NCI-H1694 treated with DMSO at 0.1 percent for 48 hours (cell line): ENCODE measurements around the gene ZSWIM5.
"Not testable (repeated sequence)": the region's sequence is repeated elsewhere in the genome, so short reads cannot be mapped to it uniquely, and the experiment has no call there.

Source experiments
- DNase-seq: peaks from one replicate; lab custom pipeline; 2025; lab: John Stamatoyannopoulos, UW

ZSWIM5 gene

DNA sequence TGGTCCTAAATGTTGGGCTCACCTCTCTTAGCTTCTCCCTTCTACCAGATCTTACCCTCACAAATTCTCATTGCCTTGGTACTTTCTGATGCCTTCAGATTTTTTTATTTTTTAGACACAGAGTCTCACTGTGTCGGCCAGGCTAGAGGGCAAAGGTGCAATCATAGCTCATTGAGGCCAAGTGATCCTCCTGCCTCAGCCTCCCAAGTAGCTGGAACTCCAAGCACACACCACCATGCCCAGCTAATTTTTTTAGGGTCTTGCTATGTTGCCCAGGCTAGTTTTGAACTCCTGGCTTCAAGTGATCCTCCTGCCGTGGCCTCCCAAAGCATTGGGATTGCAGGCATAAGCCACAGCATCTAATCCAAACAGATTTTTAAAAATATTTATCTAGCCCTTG is 69.4 kb downstream of the ZSWIM5 start:
- DNase-seq = no peak

- no peak for DNase-seq
Measured at GRCh38 chr1:45135316-45135715, 71.1 kb downstream of the ZSWIM5 start.

DNA sequence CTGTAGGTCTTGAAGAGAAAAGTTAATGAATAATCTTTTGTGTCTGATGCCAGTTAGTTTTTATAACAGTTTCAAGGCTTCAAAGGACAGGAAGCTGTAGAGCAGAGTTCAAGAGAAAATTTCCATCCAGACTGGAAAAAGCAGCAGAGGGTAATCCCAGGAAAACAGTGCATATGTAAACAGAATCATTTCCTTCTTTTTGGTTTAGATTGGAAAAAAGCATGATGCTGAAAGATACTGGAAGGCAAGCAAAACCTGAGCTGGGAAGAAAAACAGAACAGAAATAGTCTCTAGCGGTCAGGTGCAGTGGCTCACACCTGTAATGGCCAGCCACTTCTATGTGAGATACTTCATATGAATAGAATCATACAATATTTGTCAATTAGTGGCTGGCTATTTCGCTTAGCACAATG is 71.9 kb downstream of the ZSWIM5 start:
- no peak for DNase-seq

GRCh38 chr1:45132719-45133118 is 73.7 kb downstream of the ZSWIM5 start:
- not testable (repeated sequence) for DNase-seq

DNA sequence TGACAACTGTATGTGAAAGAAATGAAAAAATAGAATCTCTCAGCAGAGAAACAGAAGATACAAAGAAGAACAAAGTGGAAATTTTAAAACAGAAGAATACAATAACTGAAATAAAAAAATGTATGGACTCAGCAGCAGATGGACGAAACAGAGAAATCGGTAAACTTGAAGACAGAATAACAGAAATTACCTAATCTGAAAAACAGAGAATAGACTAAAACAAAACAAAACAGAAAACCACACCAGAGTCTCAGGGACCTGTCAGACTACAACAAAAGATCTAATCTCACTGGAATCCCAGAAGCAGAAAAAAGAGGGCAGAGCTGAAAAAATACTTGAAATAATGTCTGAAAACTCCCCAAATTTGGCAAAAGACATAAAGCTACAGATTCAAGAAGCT is 83.0 kb downstream of the ZSWIM5 start:
- no peak for DNase-seq

- no peak for DNase-seq
Measured at GRCh38 chr1:45122724-45123123, 83.7 kb downstream of the ZSWIM5 start.

GRCh38 chr1:45117766-45118165 is 88.6 kb downstream of the ZSWIM5 start:
- no peak for DNase-seq

DNA sequence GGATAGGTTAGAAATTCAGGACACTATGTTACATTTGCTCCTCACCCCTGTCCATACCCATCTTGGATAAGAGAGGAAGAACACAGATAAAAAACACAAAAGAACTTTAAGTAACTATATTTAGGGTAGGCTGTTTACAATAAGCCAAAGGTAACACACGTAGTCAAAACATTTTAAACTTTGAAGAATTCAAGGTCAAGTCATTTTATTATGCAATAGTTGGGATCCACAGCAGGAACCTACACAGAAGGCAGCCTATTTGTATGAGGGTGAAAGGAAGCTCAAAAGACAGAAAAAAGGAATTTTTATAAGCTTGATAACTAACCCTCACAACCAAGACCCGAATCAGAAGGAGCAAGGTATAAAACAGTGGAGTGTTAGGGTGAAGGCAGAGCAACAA is 89.6 kb downstream of the ZSWIM5 start:
- no peak for DNase-seq

DNA sequence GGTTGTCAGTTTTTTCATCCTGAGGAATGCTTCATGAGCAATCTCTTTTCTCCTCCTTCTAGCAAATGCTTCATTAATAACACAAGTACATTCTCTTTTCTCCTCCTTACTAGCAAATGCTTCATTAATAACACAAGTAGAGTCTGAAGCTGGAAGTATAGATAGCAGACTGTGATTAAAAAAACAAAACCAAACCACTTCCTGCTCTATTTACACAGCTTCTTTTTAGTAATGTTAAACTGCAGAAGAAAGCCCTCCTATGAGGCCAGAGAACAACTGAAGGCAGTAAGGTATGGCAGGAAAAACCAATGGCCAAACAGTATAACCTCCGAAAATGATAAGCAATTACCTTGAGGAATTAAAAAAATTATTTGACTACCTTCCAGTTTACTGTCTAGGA is 90.1 kb downstream of the ZSWIM5 start:
- no peak for DNase-seq

- DNase-seq = not testable (repeated sequence)
Measured at GRCh38 chr1:45115198-45115597, 91.2 kb downstream of the ZSWIM5 start.

DNA sequence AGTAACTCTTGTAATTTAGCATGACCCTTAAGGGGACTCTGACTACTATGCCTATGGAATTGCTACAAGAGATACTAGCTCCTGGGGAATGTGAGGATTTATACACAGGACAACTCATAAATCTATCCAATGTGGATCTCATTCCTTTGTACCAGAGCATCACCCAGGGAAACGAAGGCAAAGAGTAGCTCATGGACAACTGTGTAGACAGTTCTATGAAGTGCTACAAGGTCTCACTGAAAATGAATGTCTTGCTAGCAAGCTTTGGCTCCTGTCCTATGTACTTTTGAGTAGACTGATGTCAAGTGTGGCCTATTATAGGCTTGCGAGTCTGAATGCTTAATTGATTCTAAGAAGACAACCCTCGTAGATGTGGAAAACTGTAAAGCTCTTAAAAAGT is 93.7 kb downstream of the ZSWIM5 start:
- DNase-seq = no peak

DNA sequence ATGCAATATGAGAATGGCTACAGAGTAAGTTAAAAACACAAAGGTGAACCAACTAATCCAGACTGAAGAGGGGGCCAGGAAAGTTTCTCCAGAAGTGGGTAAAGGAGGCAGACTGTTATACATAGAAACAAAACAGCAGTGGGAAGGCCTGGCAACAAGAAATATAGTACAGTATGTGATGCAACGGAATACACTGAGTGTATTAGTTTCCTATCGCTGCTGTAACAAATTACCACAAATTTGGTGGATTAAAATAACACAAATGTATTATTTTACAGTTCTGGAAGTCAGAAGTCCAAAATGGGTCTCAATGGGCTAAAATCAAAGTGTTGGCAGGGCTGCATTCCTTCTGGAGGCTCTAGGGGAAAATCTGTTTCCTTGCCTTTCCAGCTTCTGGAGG is 95.2 kb downstream of the ZSWIM5 start:
- no peak for DNase-seq

DNA sequence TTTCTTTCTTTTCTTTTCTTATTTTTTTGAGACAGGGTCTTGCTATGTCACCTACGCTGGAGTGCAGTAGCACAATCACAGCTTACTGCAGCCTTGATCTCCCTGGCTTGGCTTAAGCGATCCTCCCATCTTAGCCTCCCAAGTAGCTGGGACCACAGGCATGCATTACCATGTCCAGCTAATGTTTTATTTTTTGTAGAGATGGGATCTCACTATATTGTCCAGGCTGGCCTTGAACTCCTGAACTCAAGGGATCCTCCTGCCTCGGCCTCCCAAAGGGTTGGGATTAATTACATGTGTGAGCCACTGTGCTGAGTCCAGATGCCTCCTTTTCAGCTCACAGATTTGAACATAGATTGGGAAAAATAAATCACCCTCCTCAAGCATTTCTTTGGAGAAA is 98.6 kb downstream of the ZSWIM5 start:
- DNase-seq = no peak

GRCh38 chr1:45106864-45107263 is 99.5 kb downstream of the ZSWIM5 start:
- DNase-seq = not testable (repeated sequence)

- not testable (repeated sequence) for DNase-seq
Measured at GRCh38 chr1:45106156-45106545, 100.3 kb downstream of the ZSWIM5 start.

DNA sequence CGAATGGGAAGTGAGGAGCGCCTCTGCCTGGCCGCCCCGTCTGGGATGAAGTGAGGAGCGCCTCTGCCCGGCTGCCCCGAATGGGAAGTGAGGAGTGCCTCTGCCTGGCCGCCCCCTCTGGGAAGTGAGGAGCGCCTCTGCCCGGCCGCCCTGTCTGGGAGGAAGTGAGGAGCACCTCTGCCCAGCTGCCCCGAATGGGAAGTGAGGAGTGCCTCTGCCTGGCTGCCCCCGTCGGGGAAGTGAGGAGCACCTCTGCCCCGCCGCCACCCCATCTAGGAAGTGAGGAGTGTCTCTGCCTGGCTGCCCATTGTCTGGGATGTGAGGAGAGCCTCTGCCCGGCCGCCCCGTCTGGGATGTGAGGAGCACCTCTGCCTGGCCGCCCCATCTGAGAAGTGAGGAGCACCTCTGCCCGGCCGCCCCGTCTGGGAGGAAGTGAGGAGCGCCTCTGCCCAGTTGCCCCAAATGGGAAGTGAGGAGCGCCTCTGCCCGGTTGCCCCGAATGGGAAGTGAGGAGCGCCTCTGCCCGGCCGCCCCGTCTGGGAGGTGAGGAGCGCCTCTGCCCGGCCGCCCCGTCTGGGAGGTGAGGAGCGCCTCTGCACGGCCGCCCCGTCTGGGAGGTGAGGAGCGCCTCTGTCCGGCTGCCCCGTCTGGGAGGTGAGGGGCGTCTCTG is 100.8 kb downstream of the ZSWIM5 start:
- DNase-seq = not testable (repeated sequence)

GRCh38 chr1:45103534-45103933 is 102.9 kb downstream of the ZSWIM5 start:
- no peak for DNase-seq

- no peak for DNase-seq
Measured at GRCh38 chr1:45101947-45102346, 104.5 kb downstream of the ZSWIM5 start.

GRCh38 chr1:45101528-45101927 is 104.9 kb downstream of the ZSWIM5 start:
- not testable (repeated sequence) for DNase-seq

DNA sequence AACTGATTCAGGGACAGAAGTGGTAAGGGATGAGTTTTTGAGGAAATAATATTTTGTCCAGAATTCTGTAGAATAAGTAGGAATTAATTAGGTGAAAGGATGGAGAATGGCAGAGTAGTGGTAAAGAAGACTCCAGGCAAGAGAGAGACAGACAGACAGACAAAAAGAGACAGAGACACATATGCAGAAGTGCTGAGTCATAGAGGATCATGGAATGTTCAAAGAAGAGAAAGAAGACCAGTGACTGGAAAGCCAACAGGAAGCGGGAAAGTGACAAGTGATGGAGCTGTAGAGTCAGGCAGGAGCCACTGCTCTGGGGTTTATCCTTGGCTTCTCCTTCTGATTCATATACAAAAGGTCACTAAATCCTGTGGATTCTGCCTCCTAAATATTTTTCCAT is 108.5 kb downstream of the ZSWIM5 start:
- no peak for DNase-seq

DNA sequence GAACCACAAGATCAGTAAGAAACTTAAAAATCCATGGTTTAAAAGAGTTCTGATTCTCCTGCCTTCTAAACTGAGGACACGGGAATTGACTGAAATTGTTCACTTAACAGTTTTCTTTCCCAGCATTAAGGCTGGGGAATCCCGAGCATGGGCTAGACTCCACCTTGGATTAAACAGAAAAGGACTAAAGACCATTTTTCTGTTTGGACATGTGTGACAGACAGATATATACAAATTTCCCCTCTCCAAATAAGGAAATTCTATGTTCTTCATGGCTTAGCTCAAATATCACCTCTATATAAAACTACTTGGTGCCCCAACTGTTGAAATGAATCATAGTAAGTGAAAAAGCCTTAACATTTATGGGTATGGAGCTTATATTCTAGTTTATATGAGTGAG is 109.3 kb downstream of the ZSWIM5 start:
- no peak for DNase-seq

DNA sequence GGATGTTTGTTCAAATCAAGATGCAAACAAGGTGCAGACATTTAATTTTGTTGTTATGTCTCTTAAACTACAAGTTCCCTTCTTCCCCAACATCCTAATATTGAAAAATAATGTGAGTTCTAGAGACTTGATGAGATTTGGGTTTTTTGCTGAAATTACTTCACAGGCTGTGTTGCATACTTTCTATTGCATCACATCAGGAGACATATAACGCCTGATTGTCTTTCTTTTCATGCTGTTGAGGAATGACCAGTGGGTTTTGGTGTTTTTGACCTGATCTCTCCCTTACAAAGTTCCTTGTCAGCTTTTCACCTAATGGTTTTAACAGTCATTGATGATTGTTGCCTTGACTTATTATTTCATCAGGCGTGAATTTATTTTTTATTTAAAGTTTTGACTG is 111.0 kb downstream of the ZSWIM5 start:
- DNase-seq = no peak

GRCh38 chr1:45094371-45094770 is 112.0 kb downstream of the ZSWIM5 start:
- not testable (repeated sequence) for DNase-seq

DNA sequence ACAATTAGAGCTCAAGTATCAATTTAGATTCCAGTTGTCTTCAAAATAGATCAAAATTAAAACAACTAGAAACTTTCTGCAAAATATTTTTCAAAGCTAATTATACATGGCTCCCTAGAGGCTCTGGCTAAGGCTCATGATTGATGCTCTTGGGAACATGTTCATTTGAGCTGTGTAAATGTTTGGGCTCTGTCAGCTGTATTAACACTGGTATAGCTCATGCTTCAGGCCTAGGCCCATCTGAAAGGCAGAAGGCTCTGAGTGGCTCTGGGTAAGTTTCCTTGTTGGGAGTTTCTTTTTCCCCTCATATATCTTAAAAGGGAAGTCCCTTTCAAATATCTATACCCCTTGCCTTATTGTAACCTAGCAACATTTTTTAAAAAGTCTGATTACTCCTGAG is 113.1 kb downstream of the ZSWIM5 start:
- no peak for DNase-seq

DNA sequence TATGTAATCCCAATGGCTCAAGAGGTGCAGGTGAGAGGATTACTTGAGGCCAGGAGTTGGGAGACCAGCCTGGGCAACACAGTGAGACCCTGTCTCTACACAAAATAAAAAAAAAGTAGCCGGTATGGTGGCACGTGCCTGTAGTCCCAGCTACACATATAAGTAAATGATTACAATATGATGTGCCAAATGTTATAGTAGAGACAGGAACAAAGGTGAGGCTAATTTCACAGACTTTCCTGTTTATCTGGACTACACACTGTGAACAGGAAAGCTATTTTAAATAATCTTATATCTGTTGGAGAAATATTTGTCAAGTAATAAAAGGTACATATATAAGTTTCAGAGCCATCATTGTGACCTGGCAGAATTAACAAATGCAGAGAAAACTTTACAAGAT is 116.7 kb downstream of the ZSWIM5 start:
- DNase-seq = no peak
